HG02885 (cell line): Measurements from ENCODE around the gene ZNF385A.

Experiments used
- ATAC-seq: cut with Tn5 transposase; IDR thresholded peaks from one replicate; pipeline ENCODE4 v1.9.1; 2021; ENCODE audit warnings: mild to moderate bottlenecking; ENCODE audit not compliant: unreplicated experiment, poor library complexity

Gene ZNF385A

DNA sequence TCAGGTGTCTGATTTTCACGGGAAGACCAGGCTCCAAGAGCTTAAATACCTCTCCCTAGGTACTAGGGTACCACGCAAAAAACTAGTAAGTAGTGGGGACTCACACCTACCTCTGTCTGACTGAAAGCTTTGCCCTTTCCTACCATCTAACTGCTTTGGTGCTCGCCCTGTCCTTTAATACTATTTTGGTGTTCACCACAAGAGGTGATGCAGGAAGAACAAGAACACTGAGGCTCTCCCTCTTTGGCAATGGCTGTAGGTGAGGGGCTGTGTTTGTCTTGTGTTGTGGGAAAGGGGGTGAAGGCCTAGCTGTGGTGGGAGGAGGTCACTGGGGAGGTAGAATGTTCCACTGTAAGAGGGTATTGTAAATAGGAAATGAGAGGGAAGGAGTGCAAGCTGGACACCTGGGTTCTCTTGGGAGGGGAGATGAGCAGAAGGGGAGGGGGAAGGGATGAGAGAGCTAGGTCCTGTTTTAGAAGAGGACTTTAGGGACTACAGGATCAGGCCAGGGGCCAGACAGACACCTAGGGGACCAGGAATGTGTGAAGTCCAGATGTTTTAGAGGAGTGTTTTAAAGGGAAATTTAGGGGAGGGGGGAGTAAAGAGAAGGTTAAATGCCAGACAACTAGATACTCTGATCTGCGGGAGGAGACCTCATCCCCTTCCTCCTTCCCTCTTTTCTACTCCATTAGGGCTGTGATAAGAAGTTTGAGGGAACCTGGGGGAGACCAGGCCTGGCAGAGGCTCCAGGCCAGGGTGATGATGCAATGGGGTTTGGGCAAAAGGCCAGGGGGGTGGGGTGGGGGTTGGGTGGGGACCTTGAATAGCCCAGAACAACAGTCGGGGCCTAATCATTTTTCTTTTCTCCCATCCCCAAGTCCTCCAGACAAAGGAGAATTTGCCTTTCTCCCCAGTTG, 32.4 kb upstream of the ZNF385A start:
- no peak for ATAC-seq

DNA sequence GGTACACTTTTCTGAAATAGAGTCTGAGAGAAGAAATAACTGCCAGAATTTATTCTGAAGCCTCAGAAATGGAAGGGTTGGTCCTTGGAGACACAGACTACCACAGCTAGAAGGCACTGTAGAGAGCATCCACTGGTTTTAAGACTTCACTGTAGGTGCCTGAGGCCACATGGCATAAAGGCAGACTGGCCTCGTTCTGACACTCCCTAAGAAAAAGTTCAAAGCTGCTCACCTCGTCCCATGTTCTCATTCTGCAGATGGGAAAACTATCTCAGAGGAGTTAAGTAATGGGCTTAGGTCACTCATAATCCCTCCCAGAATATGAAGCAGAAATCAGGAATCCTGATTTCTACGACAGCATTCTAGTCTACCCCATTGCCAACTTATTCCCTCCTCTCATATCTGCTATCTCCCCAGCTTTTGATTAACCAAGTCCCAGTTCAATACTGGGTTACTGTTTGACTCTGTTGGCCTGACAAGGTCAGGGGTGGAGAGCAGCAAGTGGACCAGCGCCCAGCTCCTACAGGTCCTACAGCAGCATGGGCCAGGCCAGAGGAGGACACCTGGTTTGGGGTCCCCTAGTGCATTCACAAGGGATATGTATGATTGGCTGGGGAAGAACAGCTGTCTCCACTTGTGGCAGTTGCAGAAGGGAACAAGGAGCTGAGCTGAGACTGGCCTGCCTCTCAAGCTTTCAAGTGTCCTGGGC, 30.8 kb upstream of the ZNF385A start:
- no peak for ATAC-seq

DNA sequence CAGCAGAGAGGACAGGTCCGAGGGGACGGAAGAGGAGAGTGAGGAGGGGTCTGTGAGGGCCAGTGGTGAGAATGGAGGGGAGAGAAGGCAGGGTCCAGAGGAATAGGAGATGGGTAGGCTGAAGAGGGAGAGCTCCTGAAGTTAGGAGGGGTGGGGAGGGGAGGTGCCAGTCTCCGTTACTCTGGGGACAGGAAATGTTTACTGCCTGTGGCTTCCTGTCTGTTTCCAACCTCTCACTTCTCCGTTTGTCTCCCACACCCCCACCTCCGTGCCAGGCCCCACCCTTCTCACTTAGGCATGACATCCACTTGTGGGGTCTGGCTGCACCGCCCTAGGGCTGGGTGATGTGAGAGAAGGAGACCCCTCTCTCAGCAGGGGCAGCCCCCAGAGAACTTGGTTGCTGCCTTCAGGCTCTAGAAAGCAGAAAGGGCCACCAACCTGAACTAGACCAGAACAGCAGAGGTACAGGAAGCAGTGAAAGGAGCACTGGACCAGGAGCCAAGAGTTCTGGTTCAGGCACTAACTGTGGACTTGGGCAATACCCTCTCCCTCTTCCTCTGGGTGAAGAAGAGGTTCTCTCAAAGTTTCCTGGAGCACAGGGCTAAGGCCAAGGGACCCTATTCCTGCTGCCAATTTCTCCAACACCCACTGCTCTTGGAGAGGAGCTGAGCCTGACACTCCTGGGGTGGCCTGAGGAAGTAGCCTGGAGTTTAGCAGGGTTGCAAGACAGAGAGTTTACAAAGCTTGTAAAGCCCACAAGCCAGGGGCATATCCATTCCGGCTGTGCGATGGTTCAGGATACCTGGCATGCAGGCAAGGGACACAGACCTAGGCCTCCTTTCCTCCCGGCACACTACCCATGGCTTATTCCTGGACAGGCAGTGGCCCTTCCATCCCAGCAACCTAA, 29.0 kb upstream of the ZNF385A start:
- ATAC-seq = peak; percentile 51

DNA sequence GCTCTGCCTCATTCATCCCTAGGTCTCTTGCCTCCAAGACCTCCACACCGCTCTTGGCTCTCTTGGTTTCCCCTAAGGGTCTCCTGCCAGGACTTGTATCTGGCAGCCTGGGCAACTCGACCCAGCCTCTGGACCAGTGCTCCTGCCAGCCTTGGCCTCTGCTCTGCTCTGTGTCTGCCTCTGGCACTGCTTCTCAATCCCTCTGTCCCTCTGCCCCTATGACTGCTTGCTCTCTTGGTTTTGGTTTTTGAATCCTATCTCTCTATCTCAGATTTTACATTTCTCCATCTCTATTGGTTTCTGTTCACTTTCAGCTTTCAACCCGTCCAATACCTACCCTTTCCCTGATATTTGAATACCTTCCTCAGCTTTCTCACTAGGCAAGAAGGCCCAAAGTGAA, 28.3 kb upstream of the ZNF385A start:
- no peak for ATAC-seq

DNA sequence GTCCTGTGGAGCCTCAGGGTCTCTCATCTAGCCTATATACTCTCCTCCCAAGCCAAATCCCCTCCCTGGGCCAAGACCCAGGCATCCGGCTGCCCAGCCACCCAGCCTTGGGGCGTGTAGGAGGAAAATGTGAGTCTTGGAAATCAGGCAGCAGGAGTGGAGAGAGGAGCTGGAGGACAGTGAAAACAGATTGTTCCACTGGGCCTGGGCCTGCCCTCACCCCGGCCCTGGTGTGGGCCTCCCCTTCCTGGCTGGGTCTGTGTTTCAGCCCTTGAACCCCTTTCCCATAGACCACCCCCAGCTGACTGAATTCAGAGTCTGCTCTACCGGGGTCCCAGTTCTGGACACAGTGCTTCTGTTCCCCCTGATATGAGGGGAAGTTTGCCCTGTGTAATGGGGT, 27.8 kb upstream of the ZNF385A start:
- no peak for ATAC-seq

DNA sequence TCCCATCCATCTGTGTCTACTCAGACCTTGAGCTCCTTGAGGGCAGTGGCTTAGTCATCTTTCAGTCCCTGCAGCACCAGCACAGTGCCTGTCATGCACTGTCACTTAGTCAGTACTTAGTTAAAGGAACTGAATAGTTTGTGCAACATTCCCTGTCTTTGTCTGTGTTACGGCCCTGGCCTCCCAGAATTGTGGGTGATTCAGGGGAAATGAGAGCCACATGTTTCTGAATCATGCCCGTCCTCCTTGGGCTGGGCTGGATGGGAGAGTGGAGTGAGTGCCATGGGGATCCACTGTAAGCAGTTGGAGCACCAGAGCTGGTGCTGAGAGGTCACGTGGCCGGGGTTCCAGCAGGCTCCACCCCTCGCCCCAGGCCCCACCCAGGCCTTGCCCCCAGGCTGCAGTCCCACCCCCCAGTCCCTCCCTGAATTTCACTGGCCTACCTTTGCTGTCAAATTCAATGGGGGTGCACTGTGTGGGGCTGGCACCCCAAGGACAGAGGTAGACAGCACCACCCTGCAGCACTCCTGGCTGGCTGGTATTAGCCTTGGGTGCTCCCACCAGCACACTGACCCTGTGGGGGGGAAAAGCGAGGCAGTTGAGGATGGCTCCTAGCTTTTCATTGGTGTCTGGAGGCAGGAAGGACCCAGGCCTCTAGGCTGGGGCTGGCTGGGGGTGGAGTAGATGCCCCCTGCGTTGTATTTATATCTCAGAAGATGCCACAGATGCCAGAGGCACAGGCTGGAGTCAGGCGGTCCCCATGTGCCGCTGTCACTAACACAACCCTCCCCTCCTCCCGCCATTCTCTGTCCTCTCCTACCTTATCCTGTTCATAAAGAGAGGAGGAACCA, 27.1 kb upstream of the ZNF385A start:
- no peak for ATAC-seq

DNA sequence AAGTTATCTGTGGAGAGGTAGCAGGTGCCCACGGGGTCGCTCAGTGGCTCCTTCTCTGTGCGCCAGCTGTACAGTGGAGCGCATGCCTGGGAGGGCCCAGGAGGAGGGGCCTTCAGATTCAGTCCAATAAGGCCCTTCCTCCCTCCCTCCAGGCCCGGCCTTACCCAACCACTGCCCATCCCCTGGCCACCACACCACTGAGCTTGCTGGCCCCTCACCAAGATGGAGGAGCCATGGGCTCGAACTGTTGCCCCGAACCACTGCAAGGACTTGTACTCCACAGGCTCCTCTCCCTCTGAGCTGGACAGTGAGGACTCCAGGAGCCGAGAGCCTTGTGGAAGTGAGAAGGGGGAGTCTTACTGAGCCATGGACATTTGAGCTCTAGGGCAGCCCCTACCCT, 24.7 kb upstream of the ZNF385A start:
- no peak for ATAC-seq

DNA sequence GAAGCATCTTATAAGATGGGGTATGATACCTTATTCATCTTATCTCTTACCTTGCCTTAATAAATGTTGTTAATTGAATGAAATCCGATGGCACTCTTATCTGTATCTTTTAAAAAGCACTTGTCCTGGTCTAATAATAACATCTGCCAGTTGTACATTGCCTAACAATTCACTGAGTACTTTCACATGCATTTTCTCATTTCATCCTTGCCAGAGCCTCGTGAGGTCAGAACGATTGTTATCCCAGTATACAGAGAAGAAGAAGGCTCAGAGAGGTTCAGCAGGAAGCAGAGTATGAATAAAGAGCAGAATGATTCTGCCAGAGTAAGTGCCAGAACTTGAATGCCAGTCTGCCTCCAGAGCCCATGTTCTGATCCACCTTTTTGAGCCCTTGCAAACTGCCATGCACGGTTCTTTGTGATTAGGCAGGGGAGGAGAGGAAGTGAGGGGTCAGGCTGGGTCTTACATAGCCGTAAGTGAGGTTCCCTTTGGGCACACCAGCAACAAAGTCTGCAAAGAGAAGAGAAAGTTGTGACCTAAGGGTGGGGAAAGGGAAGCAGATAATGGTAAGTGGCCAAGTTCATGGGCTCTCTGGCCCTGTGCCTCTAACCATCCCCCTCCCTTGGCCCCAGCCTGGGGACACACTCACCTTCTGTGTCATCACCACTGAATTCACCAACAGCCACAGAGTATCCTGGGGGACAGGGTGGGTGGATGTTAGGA, 22.8 kb upstream of the ZNF385A start:
- ATAC-seq = no peak

DNA sequence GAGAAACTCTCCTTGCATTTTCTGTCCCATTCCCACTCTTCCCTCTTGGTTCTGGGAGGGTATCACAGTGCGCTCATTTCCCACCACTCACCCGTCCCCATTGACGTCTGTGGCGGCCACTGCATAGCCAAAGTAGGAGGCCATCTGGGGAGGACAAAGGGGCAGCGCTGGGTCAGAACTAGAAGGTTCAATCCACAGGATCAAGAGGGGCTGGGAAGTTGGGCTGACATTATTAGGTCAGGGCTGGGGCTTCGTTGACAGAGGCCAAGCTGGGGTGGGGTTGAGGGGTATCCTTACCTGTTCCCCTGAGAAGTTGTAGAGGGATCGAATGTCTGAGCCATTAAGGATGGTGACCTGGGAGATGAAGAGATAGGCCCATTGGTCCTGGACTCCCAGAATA, 21.0 kb upstream of the ZNF385A start:
- no peak for ATAC-seq

DNA sequence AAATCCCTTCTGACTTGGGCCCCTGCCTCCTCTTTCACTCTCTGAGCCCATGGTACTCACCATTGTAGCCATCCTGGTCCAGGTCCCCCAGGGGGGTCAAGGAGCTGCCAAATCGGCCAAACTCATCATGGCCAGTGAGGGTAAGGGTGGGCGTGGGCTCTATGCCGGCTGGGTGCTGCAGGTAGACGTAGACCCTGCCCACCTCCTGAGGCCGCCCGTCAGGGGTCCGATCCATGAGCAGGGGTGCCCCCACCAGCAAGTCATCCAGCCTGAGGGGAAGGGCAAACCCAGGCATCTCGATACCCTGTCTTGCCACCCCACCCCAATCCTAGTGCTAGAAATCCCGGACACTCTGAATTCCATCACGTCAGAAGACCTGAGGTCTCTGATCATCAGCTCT, 20.6 kb upstream of the ZNF385A start:
- ATAC-seq = no peak

DNA sequence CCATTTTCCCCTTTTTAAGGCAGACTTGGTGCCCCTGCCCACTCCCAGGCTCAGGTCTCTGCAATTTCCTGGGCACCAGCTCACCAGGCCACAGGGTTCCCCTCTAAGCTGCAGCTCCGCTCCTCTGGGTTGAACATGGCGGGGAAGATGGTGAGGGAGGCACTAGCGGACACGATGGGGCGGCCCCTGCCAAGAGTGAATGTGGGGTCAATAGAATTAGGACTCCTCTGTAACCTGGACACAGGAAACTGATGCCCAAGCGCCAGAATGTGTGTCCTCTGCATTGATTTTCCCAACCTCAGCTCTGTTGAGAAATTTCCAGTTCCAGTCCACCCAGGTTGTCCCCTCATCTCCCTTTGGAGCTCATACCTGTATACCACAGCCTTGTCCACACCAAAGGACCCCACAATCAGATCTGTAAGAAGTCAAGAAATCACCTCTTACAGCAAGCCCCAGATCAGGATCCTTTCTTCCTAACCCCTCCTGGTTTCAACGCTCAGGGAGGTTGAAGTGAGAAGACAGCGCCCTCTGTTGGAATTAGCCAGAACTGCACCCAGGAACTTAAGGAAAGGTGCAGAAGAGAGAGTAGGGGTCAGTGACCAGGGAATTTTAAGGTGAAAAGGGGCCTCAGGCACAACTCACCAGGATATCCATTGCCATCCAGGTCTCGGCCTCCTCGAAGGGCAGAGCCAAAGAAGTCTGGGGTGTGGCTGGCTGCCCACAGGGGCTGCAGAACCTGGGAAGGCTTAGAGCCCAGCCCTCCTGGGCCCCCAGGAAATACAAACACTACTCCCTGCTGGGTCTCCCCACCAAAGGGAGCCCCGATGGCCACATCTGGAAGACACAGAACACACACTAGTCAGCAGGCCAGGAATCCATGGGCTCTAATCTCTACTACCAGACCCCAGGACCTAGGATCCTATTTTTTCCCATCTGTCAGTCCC, 19.8 kb upstream of the ZNF385A start:
- no peak for ATAC-seq

DNA sequence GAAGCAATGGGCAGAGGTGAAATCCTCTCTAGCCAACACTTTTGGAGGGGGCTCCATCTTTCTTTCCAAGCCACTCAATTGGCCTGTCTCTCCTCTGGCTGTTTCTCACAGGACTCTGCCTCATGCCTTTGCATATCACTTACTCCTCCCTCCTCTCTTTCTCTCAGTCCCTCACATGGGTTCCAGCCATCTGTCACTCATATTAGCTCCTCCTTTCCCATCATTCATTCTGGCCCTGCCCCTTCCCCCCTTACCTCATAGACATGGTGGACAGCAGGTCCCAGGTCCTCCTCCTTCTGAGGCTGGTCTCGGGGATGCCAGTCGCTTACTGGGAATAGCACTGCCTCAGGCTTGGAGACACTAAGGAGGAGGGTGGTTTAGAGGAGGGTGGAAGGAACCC, 16.6 kb upstream of the ZNF385A start:
- ATAC-seq = no peak

DNA sequence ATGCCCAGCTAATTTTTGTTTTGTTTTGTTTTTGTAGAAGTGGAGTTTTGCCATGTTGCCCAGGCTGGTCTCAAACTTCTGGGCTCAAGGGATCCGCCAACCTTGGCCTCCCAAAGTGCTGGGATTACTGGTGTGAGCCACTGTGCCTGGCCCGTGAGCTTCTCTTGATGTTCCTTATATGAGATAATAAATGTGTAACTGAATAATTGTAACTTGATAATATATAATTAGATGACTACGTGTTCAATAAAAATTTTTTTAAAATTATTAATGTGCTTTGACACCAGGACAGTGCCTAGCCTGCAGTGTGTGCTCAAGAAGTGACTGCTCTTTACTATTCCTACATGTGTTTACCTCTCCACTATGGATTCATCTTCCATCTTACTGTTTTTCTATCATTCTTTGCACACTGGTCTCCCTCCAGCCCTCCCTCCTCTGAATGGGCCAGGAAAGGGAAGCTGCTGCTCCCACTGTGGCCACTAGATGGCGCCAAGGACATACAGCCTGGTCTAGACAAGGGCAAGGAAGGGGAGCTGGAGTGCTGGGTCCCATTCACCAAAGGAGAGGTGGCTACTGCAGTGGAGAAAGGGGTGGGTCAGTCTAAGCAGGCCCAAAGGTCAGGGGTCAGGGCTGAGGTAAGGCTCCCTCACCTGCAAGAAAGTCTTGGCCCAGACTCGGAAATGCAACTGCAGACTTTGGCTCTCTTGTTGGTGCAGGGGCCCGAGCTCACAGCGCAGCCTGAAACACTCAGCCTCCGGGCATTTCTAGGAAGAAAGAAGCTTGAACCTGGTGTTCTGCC, 14.7 kb upstream of the ZNF385A start:
- peak; percentile 82 for ATAC-seq

DNA sequence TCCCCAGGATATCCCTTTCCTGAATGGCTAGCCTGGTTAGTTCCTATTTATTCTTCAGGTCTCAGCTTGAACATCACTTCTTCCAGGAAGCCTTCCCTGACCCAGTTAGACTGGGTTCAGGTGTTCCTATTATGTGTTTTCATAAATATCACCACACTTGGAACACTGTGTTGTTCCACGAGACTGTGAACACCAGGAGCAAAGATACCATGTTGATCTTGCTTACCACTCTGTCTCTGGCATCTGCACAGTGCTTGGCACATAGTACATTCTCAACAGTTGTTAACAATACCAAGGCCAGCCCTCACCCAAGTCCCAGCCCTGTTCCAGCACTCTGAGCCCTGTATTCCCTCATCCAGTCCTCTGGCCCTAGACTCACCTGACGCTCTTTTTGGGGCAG, 13.7 kb upstream of the ZNF385A start:
- no peak for ATAC-seq

DNA sequence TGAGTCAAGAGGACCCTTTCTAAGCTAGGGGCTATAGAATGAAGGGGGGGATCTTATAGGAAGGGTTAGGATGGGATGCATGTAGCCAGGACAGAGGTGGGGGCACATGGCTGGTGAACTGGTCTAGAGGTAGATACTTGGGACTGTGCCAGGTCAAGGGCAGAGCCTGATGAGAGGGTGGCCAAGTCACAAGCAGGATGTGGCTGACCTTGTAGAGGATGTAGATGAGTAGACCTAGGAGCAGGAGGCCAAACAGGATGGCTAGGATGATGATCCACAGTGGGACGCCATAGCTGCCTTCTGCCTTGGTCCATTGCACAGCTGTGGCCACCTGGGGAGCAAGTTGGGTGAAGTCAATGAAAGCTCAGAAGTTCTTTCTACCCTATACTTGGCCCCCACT, 12.6 kb upstream of the ZNF385A start:
- no peak for ATAC-seq

DNA sequence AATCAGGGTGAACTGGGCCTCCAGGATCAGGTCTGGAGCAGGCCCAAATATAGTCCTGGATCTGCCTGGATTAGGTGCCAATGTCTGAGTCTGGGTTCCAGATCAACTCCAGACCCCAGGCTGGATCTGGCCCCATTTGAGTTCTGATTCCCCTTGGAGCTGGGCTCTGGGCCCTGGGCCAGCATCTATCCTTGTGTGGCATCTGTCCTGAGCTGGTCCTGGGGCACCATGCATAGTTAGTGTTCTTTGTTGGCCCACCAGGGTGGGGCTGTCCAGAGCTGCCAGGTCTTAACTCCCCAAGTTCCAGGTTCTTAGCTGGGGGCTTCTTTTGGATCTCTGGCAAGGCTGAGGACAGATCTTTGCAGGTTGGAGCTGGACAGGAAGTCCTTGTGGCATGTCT, 11.0 kb upstream of the ZNF385A start:
- ATAC-seq = no peak

DNA sequence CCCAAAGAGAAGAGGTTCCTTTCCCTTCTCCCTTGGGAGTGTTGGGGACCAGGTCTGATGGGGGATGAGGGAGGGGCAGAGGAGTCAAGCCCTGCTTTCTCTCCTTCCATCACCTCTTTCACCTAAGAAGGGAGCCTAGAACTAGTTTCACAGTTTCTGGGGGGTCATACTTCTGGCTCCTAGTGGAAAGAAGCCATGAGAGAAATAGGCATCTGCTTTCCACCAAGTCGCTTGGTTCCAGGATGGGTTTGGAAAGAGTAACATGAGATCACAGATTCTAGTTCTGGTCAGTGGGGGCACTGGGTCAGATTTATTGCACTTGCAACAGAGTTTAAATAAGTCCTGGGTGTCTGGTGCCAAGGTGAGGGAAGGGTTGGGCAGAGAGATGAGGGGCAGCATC, 10.5 kb upstream of the ZNF385A start:
- ATAC-seq = no peak
